GM23248 (cell line): Measurements from ENCODE around the gene CYTH2. TPM values are rescaled to one million over a fixed set of nuclear protein-coding genes. Genes with fewer than 3 reads are reported as not detected.

Experiments
- DNase-seq: peaks from one replicate; pipeline ENCODE4 v3.0.0-alpha.2; 2015
- H2AFZ ChIP-seq: fragments of 200-600 bp; sonication (generic); 2 replicates; pipeline ENCODE4 v1.6.1; 2016; ENCODE audit warnings: antibody characterized with exemption
- H3F3A ChIP-seq: fragments of 200-600 bp; sonication (generic); 2 replicates; pipeline ENCODE4 v1.6.1; 2016; ENCODE audit warnings: mild to moderate bottlenecking, antibody characterized with exemption, mixed run types; ENCODE audit not compliant: insufficient read depth
- H3K27ac ChIP-seq: fragments of 200-600 bp; sonication (generic); 2 replicates; pipeline ENCODE4 v1.5.1; 2016; ENCODE audit warnings: mild to moderate bottlenecking
- H3K27me3 ChIP-seq: fragments of 200-600 bp; sonication (generic); replicated peaks from 2 replicates; pipeline ENCODE4 v1.6.1; 2016; ENCODE audit warnings: mild to moderate bottlenecking; ENCODE audit not compliant: insufficient read depth
- H3K36me3 ChIP-seq: fragments of 200-600 bp; sonication (generic); 2 replicates; pipeline ENCODE4 v1.6.1; 2016; ENCODE audit warnings: low read depth, mild to moderate bottlenecking
- H3K4me1 ChIP-seq: fragments of 200-600 bp; sonication (generic); 2 replicates; pipeline ENCODE4 v1.6.1; 2016; ENCODE audit warnings: mild to moderate bottlenecking; ENCODE audit not compliant: insufficient read depth
- H3K4me2 ChIP-seq: fragments of 200-600 bp; sonication (generic); one replicate; pipeline ENCODE4 v1.6.1; 2016; ENCODE audit warnings: mild to moderate bottlenecking; ENCODE audit not compliant: unreplicated experiment
- H3K4me3 ChIP-seq: fragments of 200-600 bp; sonication (generic); 2 replicates; pipeline ENCODE4 v1.5.1; 2016; ENCODE audit warnings: mild to moderate bottlenecking
- H3K79me2 ChIP-seq: fragments of 200-600 bp; sonication (generic); 2 replicates; pipeline ENCODE4 v1.6.1; 2016; ENCODE audit warnings: mild to moderate bottlenecking; ENCODE audit not compliant: insufficient read depth
- H3K9ac ChIP-seq: fragments of 200-600 bp; sonication (generic); 2 replicates; pipeline ENCODE4 v1.6.1; 2016; ENCODE audit warnings: mild to moderate bottlenecking
- H3K9me2 ChIP-seq: fragments of 200-600 bp; sonication (generic); 2 replicates; pipeline ENCODE4 v1.6.1; 2016; ENCODE audit warnings: mixed run types, mild to moderate bottlenecking, moderate library complexity; ENCODE audit not compliant: insufficient read depth
- H3K9me3 ChIP-seq: fragments of 200-600 bp; sonication (generic); one replicate; pipeline ENCODE4 v1.6.1; 2017; ENCODE audit warnings: low read depth
- H4K20me1 ChIP-seq: fragments of 200-600 bp; sonication (generic); 2 replicates; pipeline ENCODE4 v1.6.0; 2016; ENCODE audit not compliant: insufficient read depth
- EZH2 ChIP-seq: fragments of 200-600 bp; sonication (generic); IDR thresholded peaks from 2 replicates; pipeline ENCODE4 v1.6.1; 2018; ENCODE audit warnings: antibody characterized with exemption, mild to moderate bottlenecking; ENCODE audit not compliant: insufficient read depth, poor library complexity, severe bottlenecking
- EZH2phosphoT487 ChIP-seq: fragments of 200-600 bp; sonication (generic); IDR thresholded peaks from 2 replicates; pipeline ENCODE4 v1.6.1; 2018; ENCODE audit warnings: antibody characterized with exemption, moderate library complexity, mild to moderate bottlenecking, low read depth; ENCODE audit not compliant: insufficient read depth
- WGBS, 2 experiments: methylation state at CpG; one replicate each; pipeline ENCODE4 v1.1.6; 2015 to 2017; ENCODE audit warnings: low lambda C conversion rate in 2 of 2, low coverage in 1 of 2; ENCODE audit errors: missing lambda C conversion rate in 2 of 2; 5-methylcytosine and 5-hydroxymethylcytosine counted together
- in situ Hi-C: fragments of 300-500 bp; cut with MboI; formaldehyde crosslinking; loops from 2 replicates; pipeline ENCODE4 v1.15.0; 2020
- polyA plus RNA-seq: library from polyadenylated mRNA; unstranded; fragments of >200 nt; fragmentation: Nextera tagmentation; extraction: Ambion mirVana; gene quantifications from 2 replicates; pipeline ENCODE4 v1.2.1, GENCODE V29; 2016
- total RNA-seq: library from RNA; depleted of rRNA; stranded (reverse); fragments of >200 nt; shearing (Covaris generic); gene quantifications from 2 replicates; pipeline ENCODE4 v1.2.3, GENCODE V29; 2014

CYTH2 gene
- total and polyA plus RNA-seq, 2 experiments from 2014 or later: 40.9 to 86.0 TPM

GRCh38 chr19:48520134-48520533 is 51.0 kb downstream of the CYTH2 start:
- Histone ChIP-seq H2AFZ (no peak overlapping the region), H3K9me3 (no peaks in the 10 kb centered on the region), H4K20me1 (no peaks in the 10 kb centered on the region), H3K36me3 (no peaks in the 10 kb centered on the region), H3K4me3 (no peak overlapping the region), H3K9me2 (no peaks in the 10 kb centered on the region), H3K4me2 (no peak overlapping the region), H3K79me2 (no peaks in the 10 kb centered on the region), H3K27me3 (no peaks in the 10 kb centered on the region; the same call in 1 of the 2 replicates), H3K4me1 (no peaks in the 10 kb centered on the region), H3K9ac (no peak overlapping the region), H3F3A (no peaks in the 10 kb centered on the region), H3K27ac (no peak overlapping the region)
- in situ Hi-C loops: no loop called here
- DNase-seq: no peak
- TF ChIP-seq EZH2 (no peak), EZH2phosphoT487 (no peak)
- WGBS, 2 experiments: 84 to 89% methylated on average over 4 of the region's 4 CpGs

GRCh38 chr19:48524221-48524620 is 55.1 kb downstream of the CYTH2 start:
- Histone ChIP-seq H3K79me2 (no peaks in the 10 kb centered on the region), H4K20me1 (no peaks in the 10 kb centered on the region), H3K9ac (no peak overlapping the region), H2AFZ (no peak overlapping the region), H3K4me2 (no peak overlapping the region), H3K36me3 (no peaks in the 10 kb centered on the region), H3F3A (no peaks in the 10 kb centered on the region), H3K27me3 (no peaks in the 10 kb centered on the region; the same call in 1 of the 2 replicates), H3K9me3 (no peaks in the 10 kb centered on the region), H3K27ac (no peak overlapping the region), H3K9me2 (no peaks in the 10 kb centered on the region), H3K4me1 (no peaks in the 10 kb centered on the region), H3K4me3 (no peak overlapping the region)
- 43 to 55% methylated on average over 2 of the region's 2 CpGs for WGBS, 2 experiments
- DNase-seq: no peak
- in situ Hi-C loops: no loop called here
- no peak for TF ChIP-seq EZH2
- TF ChIP-seq EZH2phosphoT487: no peak

GRCh38 chr19:48524732-48525131 is 55.6 kb downstream of the CYTH2 start:
- Histone ChIP-seq H3K4me3 (no peak overlapping the region), H3K79me2 (no peaks in the 10 kb centered on the region), H3K4me2 (no peak overlapping the region), H3K27ac (no peak overlapping the region), H3K9me3 (no peaks in the 10 kb centered on the region), H3K9me2 (no peaks in the 10 kb centered on the region), H3K9ac (no peak overlapping the region), H3K27me3 (no peaks in the 10 kb centered on the region; the same call in 1 of the 2 replicates), H3K36me3 (no peaks in the 10 kb centered on the region), H3F3A (no peaks in the 10 kb centered on the region), H4K20me1 (no peaks in the 10 kb centered on the region), H2AFZ (no peak overlapping the region), H3K4me1 (no peaks in the 10 kb centered on the region)
- DNase-seq: no peak
- TF ChIP-seq EZH2 (no peak), EZH2phosphoT487 (no peak)
- WGBS, 2 experiments: 86 to 95% methylated on average over 5 of the region's 5 CpGs
- in situ Hi-C loops: no loop called here

DNA sequence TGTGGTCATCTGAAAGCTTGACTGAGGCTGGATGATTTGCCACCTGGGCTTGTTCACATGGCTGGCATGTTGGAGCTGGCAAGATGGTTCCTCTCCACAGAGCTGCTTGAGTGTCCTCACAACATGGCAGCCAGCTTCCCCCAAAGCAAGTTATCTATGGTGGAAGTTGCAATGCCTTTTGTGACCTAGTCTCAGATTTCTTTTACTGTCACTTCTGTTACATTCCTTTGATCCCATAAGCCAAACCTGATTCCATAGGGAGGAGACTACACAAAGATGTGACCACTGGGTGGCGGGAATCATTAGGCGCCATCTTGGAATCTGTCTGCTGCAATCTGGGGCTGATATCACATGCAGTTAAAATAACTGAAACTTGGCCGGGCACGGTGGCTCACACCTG is 60.0 kb downstream of the CYTH2 start:
- no peak for TF ChIP-seq EZH2phosphoT487
- TF ChIP-seq EZH2: no peak
- WGBS, 2 experiments: 79 to 82% methylated on average over 4 of the region's 4 CpGs

GRCh38 chr19:48530066-48530720 is 61.0 kb downstream of the CYTH2 start:
- H3K4me1 ChIP-seq: no peaks in the 10 kb centered on the region
- peak; percentile 55 for DNase-seq
- no peaks in the 10 kb centered on the region for H3K79me2 ChIP-seq
- in situ Hi-C loops: no loop called here
- H3K9ac ChIP-seq: no peak overlapping the region
- no peak for TF ChIP-seq EZH2
- no peak for TF ChIP-seq EZH2phosphoT487
- H3K9me3 ChIP-seq: no peaks in the 10 kb centered on the region
- H3F3A ChIP-seq: peaks cover 9% of the 10 kb centered on the region; the same call in 1 of the 2 replicates
- H3K27ac ChIP-seq: no peak overlapping the region
- no peaks in the 10 kb centered on the region for H3K36me3 ChIP-seq
- no peaks in the 10 kb centered on the region for H3K9me2 ChIP-seq
- peak overlapping the region; percentile 31; the same call in 1 of the 2 replicates for H3K4me3 ChIP-seq
- H2AFZ ChIP-seq: peak overlapping the region; percentile 58
- 17 to 22% methylated on average over 20 of the region's 20 CpGs for WGBS, 2 experiments
- H3K27me3 ChIP-seq: no peaks in the 10 kb centered on the region
- H4K20me1 ChIP-seq: no peaks in the 10 kb centered on the region
- H3K4me2 ChIP-seq: no peak overlapping the region

More for the DNA sequence above, 60.0 kb downstream of the CYTH2 start:
- Histone ChIP-seq H3K4me2 (no peak overlapping the region), H3K36me3 (no peaks in the 10 kb centered on the region), H3K9me2 (no peaks in the 10 kb centered on the region), H4K20me1 (no peaks in the 10 kb centered on the region), H3K79me2 (no peaks in the 10 kb centered on the region), H3K9ac (no peak overlapping the region), H3K9me3 (no peaks in the 10 kb centered on the region), H3K27me3 (no peaks in the 10 kb centered on the region), H3K4me3 (no peak overlapping the region), H3F3A (peaks cover 9% of the 10 kb centered on the region; the same call in 1 of the 2 replicates), H3K4me1 (no peaks in the 10 kb centered on the region), H2AFZ (no peak overlapping the region), H3K27ac (no peak overlapping the region)
- no peak for DNase-seq
- in situ Hi-C loops: no loop called here
